Measurements from ENCODE around the gene LONRF3. TPM values are rescaled to one million over a fixed set of nuclear protein-coding genes. Genes with fewer than 3 reads are reported as not detected.

Gene LONRF3
- polyA plus RNA-seq, 3 donors from 2014 or later = 1.8 to 3.0 (median 2.3) TPM

Other genes with a start within 250 kb of the LONRF3 start
- gene IL13RA1, start 247.0 kb upstream of the LONRF3 start, polyA plus RNA-seq = 1 to 10 TPM in 2 of 3 donors, under 1 TPM in 1; 0.96 to 4.2 (median 3.7) TPM
- gene ZCCHC12, start 150.8 kb upstream of the LONRF3 start, polyA plus RNA-seq = not detected
- gene CT47C1, start 98.4 kb downstream of the LONRF3 start, polyA plus RNA-seq = not detected
- not detected for gene KIAA1210, start 153.2 kb downstream of the LONRF3 start, polyA plus RNA-seq

All from immature natural killer cell (primary cell).